ENCODE measurements around the gene TP73.
"Not testable (repeated sequence)": the region's sequence is repeated elsewhere in the genome, so short reads cannot be mapped to it uniquely, and the experiment has no call there.

TP73 gene

DNA sequence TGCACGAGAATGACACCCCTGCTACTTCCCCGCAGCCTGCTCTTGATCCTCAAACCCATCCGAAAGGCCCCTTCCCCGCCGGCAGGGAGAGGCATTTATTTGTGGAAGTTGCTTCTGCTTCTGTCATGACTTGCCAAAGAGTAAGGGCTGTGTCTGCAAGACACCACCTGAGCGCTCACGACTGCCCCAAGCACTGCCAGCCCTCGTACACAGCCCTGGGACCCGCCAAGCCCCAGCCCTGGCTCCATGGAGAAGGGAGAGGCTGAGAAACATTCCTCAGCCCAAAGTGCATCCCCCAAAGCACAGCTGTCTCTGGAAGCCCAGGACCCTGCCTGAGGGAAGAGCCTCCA lies 33.8 kb upstream of the TP73 start:
- no peak for DNase-seq (ENCODE audit: low read depth in 2 of 3, low spot score in 2 of 3)

DNA sequence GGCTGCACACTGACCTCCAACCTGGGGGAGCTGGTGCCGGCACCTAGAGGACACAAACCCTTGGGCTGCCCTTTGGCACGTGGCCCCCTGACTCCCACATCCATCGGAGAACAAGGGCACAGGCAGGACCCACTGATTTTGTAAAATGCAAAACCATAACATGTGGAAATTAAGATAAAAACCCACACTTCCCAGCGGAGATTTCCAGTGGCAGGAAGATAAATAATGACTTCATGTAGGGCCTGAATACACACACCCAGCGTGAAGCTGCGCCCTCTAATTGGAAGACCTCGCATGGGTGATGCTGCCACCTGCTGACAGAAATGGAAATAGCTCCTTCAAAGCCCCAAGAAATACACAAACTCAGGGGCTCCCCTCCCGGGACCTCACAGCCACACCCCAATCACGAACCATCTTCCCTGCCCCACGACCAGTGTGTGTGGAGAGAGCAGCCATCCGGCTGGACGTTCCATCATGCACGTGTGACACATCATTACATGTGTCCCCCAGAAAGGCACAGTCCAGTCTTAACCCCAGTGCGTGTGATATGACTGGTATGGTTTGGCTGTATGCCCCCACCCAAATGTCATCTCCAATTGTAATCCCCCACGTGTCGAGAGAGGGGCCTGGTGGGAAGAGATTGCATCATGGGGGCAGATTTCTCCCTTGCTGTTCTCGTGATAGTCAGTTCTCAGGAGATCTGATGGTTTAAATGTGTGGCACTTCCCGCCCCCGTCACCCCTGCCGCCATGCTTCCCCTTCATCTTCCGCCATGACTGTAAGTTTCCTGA lies 33.2 kb upstream of the TP73 start:
- DNase-seq (ENCODE audit: low read depth in 2 of 3, low spot score in 2 of 3), result peak; percentile 22 to 53 (median 41)

DNA sequence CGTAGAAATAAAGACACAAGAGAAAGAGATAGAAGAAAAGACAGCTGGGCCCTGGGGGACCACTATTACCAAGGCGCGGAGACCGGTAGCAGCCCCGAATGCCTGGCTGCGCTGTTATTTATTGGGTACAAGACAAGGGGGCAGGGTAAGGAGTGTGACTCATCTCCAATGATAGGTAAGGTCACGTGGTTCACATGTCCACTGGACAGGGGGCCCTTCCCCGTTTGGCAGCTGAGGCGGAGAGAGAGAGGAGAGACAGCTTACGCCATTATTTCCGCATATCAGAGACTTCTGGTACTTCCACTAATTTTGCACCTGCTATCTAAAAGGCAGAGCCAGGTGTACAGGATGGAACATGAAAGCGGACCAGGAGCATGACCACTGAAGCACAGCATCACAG lies 31.6 kb upstream of the TP73 start:
- no peak for DNase-seq (ENCODE audit: low read depth in 2 of 3, low spot score in 2 of 3)

DNA sequence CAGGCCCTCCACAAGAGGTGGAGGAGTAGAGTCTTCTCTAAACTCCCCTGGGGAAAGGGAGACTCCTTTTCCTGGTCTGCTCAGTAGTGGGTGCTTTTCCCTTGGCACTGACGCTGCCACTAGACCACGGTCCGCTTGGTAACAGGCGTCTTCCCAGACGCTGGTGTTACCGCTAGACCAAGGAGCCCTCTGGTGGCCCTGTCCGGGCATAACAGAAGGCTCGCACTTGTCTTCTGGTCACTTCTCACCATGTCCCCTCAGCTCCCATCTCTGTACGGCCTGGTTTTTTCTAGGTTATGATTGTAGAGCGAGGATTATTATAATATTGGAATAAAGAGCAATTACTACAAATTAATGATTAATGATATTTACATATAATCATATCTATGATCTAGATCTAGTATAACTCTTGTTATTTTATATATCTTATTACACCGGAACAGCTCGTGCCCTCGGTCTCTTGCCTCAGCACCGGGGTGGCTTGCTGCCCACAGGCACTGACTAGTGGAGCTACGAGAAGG lies 31.1 kb upstream of the TP73 start:
- DNase-seq (ENCODE audit: low read depth in 2 of 3, low spot score in 2 of 3), result not testable (repeated sequence)

- not testable (repeated sequence) for DNase-seq (ENCODE audit: low read depth in 2 of 3, low spot score in 2 of 3)
Measured at GRCh38 chr1:3622102-3622501, 30.2 kb upstream of the TP73 start.

- no peak for DNase-seq (ENCODE audit: low read depth in 2 of 3, low spot score in 2 of 3)
Measured at GRCh38 chr1:3623441-3624199, 28.7 kb upstream of the TP73 start.

- peak; percentile 94 to 97 (median 97) for DNase-seq (ENCODE audit: low read depth in 2 of 3, low spot score in 2 of 3)
Measured at GRCh38 chr1:3624200-3625136, 27.8 kb upstream of the TP73 start, which contains the start of gene TPRG1L. Gene TPRG1L, plus strand, starts transcription at chr1:3625015. Its CDS starts 58 bp downstream, at chr1:3625073.

- no peak for DNase-seq (ENCODE audit: low read depth in 2 of 3, low spot score in 2 of 3)
Measured at GRCh38 chr1:3625151-3625907, 27.0 kb upstream of the TP73 start.

DNA sequence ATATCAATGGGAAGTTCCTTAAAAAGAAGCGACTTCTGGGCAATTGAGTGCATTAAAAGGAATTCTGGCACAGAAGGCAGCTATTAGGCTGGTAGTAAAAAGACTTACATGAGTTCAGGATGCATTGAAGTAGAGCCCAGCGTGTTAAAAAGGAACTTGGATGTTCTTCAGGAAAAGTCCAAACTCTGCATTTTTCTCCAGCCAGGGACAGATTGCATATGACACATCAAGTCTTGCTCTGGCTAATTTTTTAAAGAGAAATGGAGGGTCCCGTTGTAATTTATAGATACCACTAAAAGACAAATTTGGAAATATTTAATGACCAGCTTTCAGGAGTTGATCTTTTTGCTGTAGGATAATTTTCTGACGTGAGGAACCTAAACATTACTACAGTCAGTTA lies 26.3 kb upstream of the TP73 start:
- DNase-seq (ENCODE audit: low read depth in 2 of 3, low spot score in 2 of 3), result no peak

DNA sequence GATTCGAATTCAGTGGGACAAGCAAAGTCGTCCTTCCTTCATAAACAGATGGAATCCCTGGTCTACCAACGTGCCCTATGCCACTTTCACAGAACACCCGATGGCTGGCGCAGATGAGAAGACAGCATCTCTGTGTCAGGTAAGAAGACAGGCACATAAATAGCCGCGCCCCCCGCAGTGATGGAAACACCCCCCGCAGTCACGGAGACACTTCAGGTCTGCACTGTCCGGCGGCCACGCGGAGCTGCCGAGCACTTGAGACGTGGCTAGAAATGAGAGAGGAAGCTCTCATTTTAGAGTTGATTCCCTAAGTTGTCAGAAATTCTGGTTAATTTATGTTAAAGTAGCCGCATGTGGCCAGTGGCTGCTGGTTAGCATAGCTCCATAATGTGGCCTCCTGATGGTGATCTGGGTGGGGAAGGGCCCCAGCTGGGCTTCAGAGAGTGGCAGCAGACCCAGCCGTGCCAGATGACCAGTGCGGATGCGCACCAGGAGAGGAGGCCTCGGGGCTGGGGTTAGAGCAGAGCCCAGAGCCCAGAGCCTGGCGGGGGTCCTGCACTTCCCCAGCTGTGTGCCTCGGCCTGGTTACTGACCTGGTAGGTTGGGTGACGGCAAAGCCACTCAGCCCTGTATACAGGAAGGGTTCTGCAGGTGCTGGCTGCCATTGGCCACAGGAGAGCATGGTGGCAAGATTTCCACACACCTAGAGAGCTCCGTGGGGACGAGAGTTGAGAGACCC lies 24.6 kb upstream of the TP73 start:
- no peak for DNase-seq (ENCODE audit: low read depth in 2 of 3, low spot score in 2 of 3)

DNA sequence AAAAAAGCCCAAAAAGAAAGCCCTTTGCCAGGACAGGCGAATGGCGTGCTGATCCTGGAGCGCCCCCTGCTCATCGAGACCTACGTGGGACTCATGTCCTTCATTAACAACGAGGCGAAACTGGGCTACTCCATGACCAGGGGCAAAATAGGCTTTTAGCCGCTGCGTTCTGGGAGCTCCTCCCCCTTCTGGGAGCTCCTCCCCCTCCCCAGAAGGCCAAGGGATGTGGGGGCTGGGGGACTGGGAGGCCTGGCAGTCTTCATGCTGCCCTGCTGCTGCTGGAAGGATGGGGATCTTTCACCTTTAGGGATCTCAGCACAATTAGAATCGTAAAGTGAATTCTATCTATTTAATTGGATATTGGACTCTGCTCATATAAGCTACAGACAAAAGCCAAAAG lies 23.9 kb upstream of the TP73 start:
- DNase-seq (ENCODE audit: low read depth in 2 of 3, low spot score in 2 of 3), result no peak

- DNase-seq (ENCODE audit: low read depth in 2 of 3, low spot score in 2 of 3), result no peak
Measured at GRCh38 chr1:3629561-3630160, 22.7 kb upstream of the TP73 start.

DNA sequence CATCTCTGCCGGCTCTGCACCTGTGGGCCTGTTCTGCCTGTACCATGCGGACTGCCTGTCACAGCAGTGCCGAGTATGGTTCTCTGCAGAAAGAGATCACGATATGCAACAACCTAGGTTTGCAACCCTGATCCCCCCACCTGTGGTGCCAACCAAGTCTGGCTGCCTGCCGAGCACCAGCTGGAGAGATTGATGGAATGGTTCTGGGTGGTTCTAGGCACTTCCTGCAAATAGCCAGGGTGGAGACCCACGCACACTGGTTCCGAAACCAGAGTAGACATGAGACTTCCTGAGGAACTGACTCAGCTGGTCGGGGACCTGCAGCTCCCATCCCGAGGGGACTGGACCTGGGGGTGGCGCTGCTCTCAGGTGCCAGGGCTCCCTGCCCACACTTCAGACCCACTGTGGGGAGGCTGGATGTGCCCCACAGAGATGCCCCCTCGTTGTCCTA lies 22.1 kb upstream of the TP73 start:
- no peak for DNase-seq (ENCODE audit: low read depth in 2 of 3, low spot score in 2 of 3)

- no peak for DNase-seq (ENCODE audit: low read depth in 2 of 3, low spot score in 2 of 3)
Measured at GRCh38 chr1:3630914-3631313, 21.4 kb upstream of the TP73 start.

GRCh38 chr1:3631320-3632260 lies 20.7 kb upstream of the TP73 start:
- no peak for DNase-seq (ENCODE audit: low read depth in 2 of 3, low spot score in 2 of 3)

DNA sequence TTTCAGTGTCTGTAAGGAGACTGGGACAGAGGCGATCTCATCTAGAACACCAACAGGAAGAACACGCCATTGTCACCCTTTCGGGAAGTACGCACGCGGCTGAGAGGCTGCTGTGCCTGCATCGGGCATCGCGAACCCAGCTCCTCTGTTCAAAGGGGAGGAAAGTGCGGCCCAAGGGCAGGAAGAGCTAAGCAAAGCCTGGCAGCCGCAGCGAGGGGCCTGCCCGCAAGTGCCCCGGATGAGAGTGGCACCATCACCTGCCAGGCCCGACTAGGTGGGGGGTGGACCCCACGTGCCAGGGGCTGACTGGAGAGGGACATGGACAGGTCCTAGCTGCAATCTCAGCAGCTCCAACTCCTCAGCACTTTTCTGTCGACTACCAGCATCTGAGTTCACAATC lies 20.0 kb upstream of the TP73 start:
- no peak for DNase-seq (ENCODE audit: low read depth in 2 of 3, low spot score in 2 of 3)

DNA sequence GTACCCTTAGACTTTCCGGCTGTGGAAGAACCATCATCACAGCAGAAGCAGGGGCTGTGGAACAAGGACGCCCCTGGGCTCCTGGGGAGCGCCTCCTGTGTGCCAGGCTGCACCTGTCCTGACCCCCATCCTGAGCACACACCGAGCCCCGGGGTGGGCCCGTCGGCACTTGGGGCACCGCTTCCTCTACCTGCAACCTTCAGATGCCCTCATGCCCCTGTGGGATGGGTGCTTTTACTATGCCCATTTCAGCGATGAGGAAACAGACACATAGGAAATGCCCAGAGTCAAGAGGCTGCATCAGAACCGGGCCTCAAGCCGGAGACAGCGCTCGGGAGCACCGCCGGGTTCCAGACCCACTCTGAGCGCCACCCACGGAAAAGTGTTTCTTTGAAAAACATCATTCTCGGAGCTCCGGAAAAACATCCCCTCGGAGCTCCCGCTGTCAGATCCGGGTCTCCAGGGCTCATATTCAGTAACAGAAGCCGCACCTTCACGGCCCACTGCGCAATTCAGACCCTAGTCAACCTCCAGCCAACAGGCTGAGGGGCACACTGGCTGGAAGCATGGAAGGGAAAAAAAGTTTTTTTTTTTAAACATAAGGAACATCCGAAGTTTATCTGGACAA lies 19.5 kb upstream of the TP73 start:
- no peak for DNase-seq (ENCODE audit: low read depth in 2 of 3, low spot score in 2 of 3)
